GM18909 (cell line): ENCODE results near the gene NTN5.

Source experiments
- ATAC-seq: cut with Tn5 transposase; IDR thresholded peaks from one replicate; pipeline ENCODE4 v1.9.1; 2021; ENCODE audit warnings: mild to moderate bottlenecking; ENCODE audit not compliant: unreplicated experiment, poor library complexity

The NTN5 gene

GRCh38 chr19:48646001-48646721, 26.7 kb downstream of the NTN5 start, which contains the start of gene CA11:
TSS of gene CA11 (minus strand) at chr19:48646187. CDS start at chr19:48645632, 555 bp downstream.
- peak; percentile 80 for ATAC-seq

- ATAC-seq, result no peak
Observed at GRCh38 chr19:48645620-48646000, 27.2 kb downstream of the NTN5 start.

GRCh38 chr19:48644839-48645619, 27.8 kb downstream of the NTN5 start:
- ATAC-seq, result no peak

GRCh38 chr19:48644355-48644754, 28.5 kb downstream of the NTN5 start:
- no peak for ATAC-seq

- ATAC-seq, result no peak
Observed at GRCh38 chr19:48642862-48643261, 30.0 kb downstream of the NTN5 start.

- no peak for ATAC-seq
Observed at GRCh38 chr19:48641850-48642249, 31.0 kb downstream of the NTN5 start.

GRCh38 chr19:48639483-48640375, 33.1 kb downstream of the NTN5 start:
- ATAC-seq, result no peak

GRCh38 chr19:48638831-48639381, 33.9 kb downstream of the NTN5 start:
- ATAC-seq, result no peak

GRCh38 chr19:48637948-48638830, 34.6 kb downstream of the NTN5 start:
- ATAC-seq, result peak; percentile 19

- ATAC-seq, result peak; percentile 79
Observed at GRCh38 chr19:48637449-48637947, 35.3 kb downstream of the NTN5 start.

- no peak for ATAC-seq
Observed at GRCh38 chr19:48636859-48637448, 35.9 kb downstream of the NTN5 start, which contains the start of gene DBP. TSS of gene DBP (minus strand) at chr19:48637379. CDS start at chr19:48636994, 385 bp downstream.

- ATAC-seq, result no peak
Observed at GRCh38 chr19:48635966-48636858, 36.6 kb downstream of the NTN5 start.

- ATAC-seq, result no peak
Observed at GRCh38 chr19:48635263-48635965, 37.4 kb downstream of the NTN5 start.

- peak; percentile 20 for ATAC-seq
Observed at GRCh38 chr19:48634424-48635262, 38.2 kb downstream of the NTN5 start.

GRCh38 chr19:48634036-48634342, 38.8 kb downstream of the NTN5 start:
- no peak for ATAC-seq
